Measurements from ENCODE around the gene MS4A3. TPM values are rescaled to one million over a fixed set of nuclear protein-coding genes. Genes with fewer than 3 reads are reported as not detected.
"Not testable (repeated sequence)": the region's sequence is repeated elsewhere in the genome, so short reads cannot be mapped to it uniquely, and the experiment has no call there.

MS4A3 gene
- total RNA-seq, 2 experiments from 2014 or later = not detected

- intact Hi-C loops (cut with micrococcal nuclease; ENCODE audit: unreplicated experiment) = no loop called here
- no peak overlapping the region for H3K27ac ChIP-seq (ENCODE audit: low read depth, low read length, poor library complexity, severe bottlenecking)
- TF ChIP-seq, protein P1, sequence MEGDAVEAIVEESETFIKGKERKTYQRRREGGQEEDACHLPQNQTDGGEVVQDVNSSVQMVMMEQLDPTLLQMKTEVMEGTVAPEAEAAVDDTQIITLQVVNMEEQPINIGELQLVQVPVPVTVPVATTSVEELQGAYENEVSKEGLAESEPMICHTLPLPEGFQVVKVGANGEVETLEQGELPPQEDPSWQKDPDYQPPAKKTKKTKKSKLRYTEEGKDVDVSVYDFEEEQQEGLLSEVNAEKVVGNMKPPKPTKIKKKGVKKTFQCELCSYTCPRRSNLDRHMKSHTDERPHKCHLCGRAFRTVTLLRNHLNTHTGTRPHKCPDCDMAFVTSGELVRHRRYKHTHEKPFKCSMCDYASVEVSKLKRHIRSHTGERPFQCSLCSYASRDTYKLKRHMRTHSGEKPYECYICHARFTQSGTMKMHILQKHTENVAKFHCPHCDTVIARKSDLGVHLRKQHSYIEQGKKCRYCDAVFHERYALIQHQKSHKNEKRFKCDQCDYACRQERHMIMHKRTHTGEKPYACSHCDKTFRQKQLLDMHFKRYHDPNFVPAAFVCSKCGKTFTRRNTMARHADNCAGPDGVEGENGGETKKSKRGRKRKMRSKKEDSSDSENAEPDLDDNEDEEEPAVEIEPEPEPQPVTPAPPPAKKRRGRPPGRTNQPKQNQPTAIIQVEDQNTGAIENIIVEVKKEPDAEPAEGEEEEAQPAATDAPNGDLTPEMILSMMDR (conservative IDR thresholded peaks at IDR 0.05; ENCODE audit: low read length) = no peak
- no peak for TF ChIP-seq EZH2phosphoT487 (IDR thresholded peaks at IDR 0.05; ENCODE audit: borderline replicate concordance, low read depth, low read length)
- no peaks in the 10 kb centered on the region for H3K36me3 ChIP-seq (ENCODE audit: insufficient read depth, low read length)
- no peaks in the 10 kb centered on the region for H3K79me2 ChIP-seq (ENCODE audit: insufficient read depth, low read depth, low read length)
- no TSS peak for BruUV-seq (replicated peaks)
- H3K9me3 ChIP-seq (ENCODE audit: low read length) = no peaks in the 10 kb centered on the region
- ChIA-PET CTCF (ENCODE audit: unreplicated experiment) (no interaction called here), POLR2A (interaction anchor here (1.3 kb wide), 1 partner anchor 11 kb away, joined by 3 read pairs; no protein-coding TSS in a partner anchor)
- H2AFZ ChIP-seq (ENCODE audit: low read length) = no peak overlapping the region
- DNase-seq (ENCODE audit: low spot score) = no peak
- no peaks in the 10 kb centered on the region for H3K9me2 ChIP-seq (ENCODE audit: insufficient read depth, low read length)
- H3K4me2 ChIP-seq (ENCODE audit: low read length) = no peak overlapping the region
- no peaks in the 10 kb centered on the region for H3K4me1 ChIP-seq (ENCODE audit: insufficient read depth, low read length, poor library complexity, severe bottlenecking)
- H4K20me1 ChIP-seq (ENCODE audit: insufficient read depth, low read length) = no peaks in the 10 kb centered on the region
- H3K4me3 ChIP-seq (ENCODE audit: low read depth, low read length, poor library complexity, severe bottlenecking) = no peak overlapping the region
Measured at GRCh38 chr11:60065801-60066200, 9.3 kb downstream of the MS4A3 start.

- Histone ChIP-seq H3K4me3 (ENCODE audit: low read depth, low read length, poor library complexity, severe bottlenecking) (no peak overlapping the region), H3K4me2 (ENCODE audit: low read length) (no peak overlapping the region), H3K79me2 (ENCODE audit: insufficient read depth, low read depth, low read length) (no peaks in the 10 kb centered on the region), H3K9me2 (ENCODE audit: insufficient read depth, low read length) (no peaks in the 10 kb centered on the region), H3K27ac (ENCODE audit: low read depth, low read length, poor library complexity, severe bottlenecking) (no peak overlapping the region), H4K20me1 (ENCODE audit: insufficient read depth, low read length) (no peaks in the 10 kb centered on the region), H3K4me1 (ENCODE audit: insufficient read depth, low read length, poor library complexity, severe bottlenecking) (no peaks in the 10 kb centered on the region), H2AFZ (ENCODE audit: low read length) (no peak overlapping the region), H3K36me3 (ENCODE audit: insufficient read depth, low read length) (no peaks in the 10 kb centered on the region), H3K9me3 (ENCODE audit: low read length) (no peaks in the 10 kb centered on the region)
- ChIA-PET POLR2A (no interaction called here), CTCF (ENCODE audit: unreplicated experiment) (no interaction called here)
- TF ChIP-seq EZH2phosphoT487 (IDR thresholded peaks at IDR 0.05; ENCODE audit: borderline replicate concordance, low read depth, low read length) = no peak
- TF ChIP-seq, protein P1 (conservative IDR thresholded peaks at IDR 0.05; ENCODE audit: low read length) = no peak
- BruUV-seq (replicated peaks) = no TSS peak
- no peak for DNase-seq (ENCODE audit: low spot score)
- intact Hi-C loops (cut with micrococcal nuclease; ENCODE audit: unreplicated experiment) = no loop called here
Measured at GRCh38 chr11:60069450-60069849, 13.0 kb downstream of the MS4A3 start.

DNA sequence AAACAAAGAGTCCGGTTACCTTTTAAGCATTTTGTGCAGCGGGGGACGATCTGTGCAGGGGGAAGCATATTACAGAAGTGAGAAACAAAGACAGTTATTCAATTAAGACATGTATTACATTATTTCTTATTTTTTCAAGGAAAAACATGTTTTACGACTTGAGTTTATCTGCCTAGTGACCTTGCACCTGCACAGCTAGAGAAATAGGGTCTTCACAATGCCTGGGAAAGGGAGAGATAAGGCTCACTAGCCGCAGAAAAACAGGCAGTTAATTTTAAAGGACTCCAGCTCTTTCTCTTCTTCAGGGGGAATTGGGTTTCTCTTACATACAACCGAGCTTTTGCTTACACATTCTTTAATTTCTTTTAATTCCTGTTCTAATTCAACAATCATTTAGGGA lies 15.2 kb downstream of the MS4A3 start:
- H3K4me1 ChIP-seq (ENCODE audit: insufficient read depth, low read length, poor library complexity, severe bottlenecking); H3K79me2 ChIP-seq (ENCODE audit: insufficient read depth, low read depth, low read length); H2AFZ ChIP-seq (ENCODE audit: low read length); POLR2A ChIA-PET; H3K9me2 ChIP-seq (ENCODE audit: insufficient read depth, low read length); H3K4me3 ChIP-seq (ENCODE audit: low read depth, low read length, poor library complexity, severe bottlenecking); H3K36me3 ChIP-seq (ENCODE audit: insufficient read depth, low read length); BruUV-seq (replicated peaks); DNase-seq (ENCODE audit: low spot score); H3K9me3 ChIP-seq (ENCODE audit: low read length); H3K27ac ChIP-seq (ENCODE audit: low read depth, low read length, poor library complexity, severe bottlenecking); CTCF ChIA-PET (ENCODE audit: unreplicated experiment); H3K4me2 ChIP-seq (ENCODE audit: low read length); intact Hi-C loops (cut with micrococcal nuclease; ENCODE audit: unreplicated experiment); H4K20me1 ChIP-seq (ENCODE audit: insufficient read depth, low read length): not testable (repeated sequence)
